ENCODE results near the gene EVL.

- TF ChIP-seq POLR2A (IDR thresholded peaks at IDR 0.05) (no peak), CTCF (IDR thresholded peaks at IDR 0.05) (no peak), POLR2AphosphoS5 (IDR thresholded peaks at IDR 0.05) (no peak)
Observed at GRCh38 chr14:100191584-100192249, 126.5 kb downstream of the EVL start.

Data from prostate gland (tissue), 2 donors.